SK-N-MC (cell line): ENCODE results near the gene VPS26A.

Experiments
- DNase-seq: peaks from one replicate; pipeline ENCODE4 v3.0.0-alpha.2; 2011; ENCODE audit warnings: low read depth, low spot score
- H3K27ac ChIP-seq: fragments of 200-600 bp; sonication (generic); 2 replicates; pipeline ENCODE4 v1.5.1; 2016; ENCODE audit warnings: mixed run types
- H3K36me3 ChIP-seq: fragments of 200-600 bp; sonication (generic); 2 replicates; pipeline ENCODE4 v1.6.1; 2017; ENCODE audit warnings: antibody characterized with exemption, low read length, mixed read lengths; ENCODE audit not compliant: insufficient read depth
- H3K4me3 ChIP-seq: fragments of 200-600 bp; sonication (generic); 2 replicates; pipeline ENCODE4 v1.5.1; 2016
- H3K9ac ChIP-seq: fragments of 200-600 bp; sonication (generic); 2 replicates; pipeline ENCODE4 v1.8.0; 2017; ENCODE audit warnings: mixed run types, mixed read lengths; ENCODE audit not compliant: insufficient read length
- H3K9me3 ChIP-seq: fragments of 200-600 bp; sonication (generic); 2 replicates; pipeline ENCODE4 v1.6.1; 2017; ENCODE audit warnings: low read depth, mild to moderate bottlenecking, antibody characterized with exemption, low read length, moderate library complexity, mixed read lengths
- EZH2 ChIP-seq: fragments of 200-600 bp; sonication (generic); IDR thresholded peaks from one replicate; pipeline ENCODE4 v1.6.1; 2017; ENCODE audit warnings: antibody characterized with exemption
- FOXP2 ChIP-seq: optimal IDR thresholded peaks from 2 replicates; pipeline ENCODE3; 2011; ENCODE audit warnings: mild to moderate bottlenecking, moderate library complexity; ENCODE audit not compliant: insufficient read depth; ENCODE audit errors: extremely low read length, control extremely low read depth
- POLR2AphosphoS5 ChIP-seq: IDR thresholded peaks from 2 replicates; pipeline ENCODE4 v1.6.1; 2012; ENCODE audit warnings: mild to moderate bottlenecking, low read depth, low read length, borderline replicate concordance

VPS26A gene

GRCh38 chr10:69179089-69179742, 55.2 kb downstream of the VPS26A start:
- Histone ChIP-seq H3K9me3 (no peaks in the 10 kb centered on the region), H3K9ac (peak overlapping the region; percentile 97), H3K36me3 (no peaks in the 10 kb centered on the region; the same call in 1 of the 2 replicates), H3K27ac (peak overlapping the region; percentile 93), H3K4me3 (peak overlapping the region; percentile 84)
- no peak for DNase-seq
- TF ChIP-seq POLR2AphosphoS5 (no peak), FOXP2 (no peak), EZH2 (no peak)

- TF ChIP-seq FOXP2 (no peak), POLR2AphosphoS5 (peak; percentile 65; the same call in 1 of the 2 replicates)
Measured at GRCh38 chr10:69179743-69180524, 56.0 kb downstream of the VPS26A start, which contains the start of gene SUPV3L1. Gene SUPV3L1 (plus strand): TSS chr10:69180234. CDS start chr10:69180292, 58 bp downstream.

DNA sequence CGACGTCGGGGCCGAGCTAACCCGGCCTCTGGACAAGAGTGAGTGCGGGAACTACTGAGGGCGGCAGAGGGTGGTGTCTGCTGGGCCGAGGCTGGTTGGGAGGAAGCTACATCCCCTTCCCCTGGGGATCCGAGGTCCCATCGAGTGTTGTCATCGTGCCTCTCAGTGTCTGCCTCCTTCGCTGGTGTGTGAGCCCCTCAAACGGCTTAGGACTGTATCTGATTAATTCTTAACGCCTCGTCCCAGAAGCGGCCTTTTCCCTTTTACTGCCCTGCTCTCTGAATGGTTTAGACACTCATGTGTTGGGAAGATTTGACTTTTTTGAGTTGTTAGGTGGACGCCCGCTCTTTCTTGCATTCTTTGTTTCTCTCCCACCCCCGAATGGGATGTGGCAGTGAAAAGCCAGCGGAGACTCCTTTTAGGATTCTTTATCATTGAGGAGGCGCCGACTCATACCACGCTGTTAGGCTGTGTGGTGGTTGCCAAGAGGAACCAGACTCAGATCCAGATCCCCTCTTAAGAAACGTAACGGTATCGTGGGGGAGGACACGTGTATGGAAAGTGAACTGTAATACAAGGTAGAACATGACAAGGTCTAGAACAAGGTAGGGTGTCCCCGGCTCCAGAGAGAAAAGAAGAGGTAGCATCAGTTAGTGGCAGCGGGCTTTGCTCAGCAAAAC, 56.7 kb downstream of the VPS26A start:
- Histone ChIP-seq H3K9ac (peak overlapping the region; percentile 97), H3K9me3 (no peaks in the 10 kb centered on the region), H3K27ac (peak overlapping the region; percentile 93; the same call in 1 of the 2 replicates), H3K36me3 (no peaks in the 10 kb centered on the region; the same call in 1 of the 2 replicates), H3K4me3 (peak overlapping the region; percentile 84)
- TF ChIP-seq EZH2 (no peak), FOXP2 (no peak), POLR2AphosphoS5 (no peak)
- no peak for DNase-seq

More at GRCh38 chr10:69179743-69180524, 56.0 kb downstream of the VPS26A start, which contains the start of gene SUPV3L1:
- Histone ChIP-seq H3K9me3 (no peaks in the 10 kb centered on the region), H3K4me3 (peak within 1 kb of the TSS; percentile 84), H3K27ac (peak within 1 kb of the TSS; percentile 93), H3K9ac (peak within 1 kb of the TSS; percentile 97), H3K36me3 (no peaks in the 10 kb centered on the region; the same call in 1 of the 2 replicates)
- DNase-seq, result peak; percentile 73

DNA sequence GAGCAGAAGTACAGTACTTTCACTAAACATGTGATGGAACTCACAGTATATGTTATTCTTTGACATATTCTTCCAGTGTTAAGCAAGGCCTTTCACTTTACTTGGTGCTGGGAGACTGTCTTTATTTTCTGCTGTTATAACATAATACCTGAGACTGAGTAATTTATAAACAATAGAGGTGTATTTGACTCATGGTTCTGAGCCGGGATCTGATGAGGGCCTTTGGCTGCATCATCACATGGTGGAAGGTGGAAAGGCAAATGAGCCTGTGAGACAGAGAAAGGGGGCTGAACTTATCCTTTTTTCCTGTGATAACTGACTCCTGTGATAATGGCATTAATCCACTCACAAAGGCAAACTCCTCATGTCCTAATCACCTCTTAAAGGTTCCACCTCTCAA, 57.5 kb downstream of the VPS26A start:
- no peak for TF ChIP-seq POLR2AphosphoS5
- TF ChIP-seq EZH2, result no peak
- TF ChIP-seq FOXP2, result no peak
- Histone ChIP-seq H3K4me3 (peak overlapping the region; percentile 84), H3K36me3 (peaks cover 1% of the 10 kb centered on the region; the same call in 1 of the 2 replicates), H3K9me3 (no peaks in the 10 kb centered on the region), H3K27ac (no peak overlapping the region), H3K9ac (peak overlapping the region; percentile 97)
- DNase-seq, result no peak

DNA sequence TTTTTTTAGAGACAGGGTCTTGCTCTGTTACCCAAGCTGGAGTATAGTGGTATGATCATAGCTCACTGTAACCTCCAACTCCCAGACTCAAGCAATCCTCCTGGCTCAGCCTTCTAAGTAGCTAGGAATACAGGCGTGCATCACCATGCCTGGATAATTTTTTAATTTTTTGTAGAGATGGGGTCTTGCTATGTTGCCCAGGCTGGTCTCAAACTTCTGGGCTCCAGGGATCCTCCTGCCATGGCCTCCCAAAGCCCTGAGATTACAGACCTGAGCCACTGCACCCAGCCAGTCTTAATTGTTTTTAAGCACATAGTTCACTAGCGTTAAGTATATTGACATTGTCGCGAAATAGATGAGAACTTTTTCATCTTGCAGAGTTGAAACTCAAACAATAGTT, 58.0 kb downstream of the VPS26A start:
- TF ChIP-seq POLR2AphosphoS5, result no peak
- no peak for TF ChIP-seq FOXP2
- no peak for TF ChIP-seq EZH2
- no peak for DNase-seq
- H3K9ac ChIP-seq, result no peak overlapping the region
- no peak overlapping the region for H3K4me3 ChIP-seq
- peaks cover 7% of the 10 kb centered on the region; the same call in 1 of the 2 replicates for H3K36me3 ChIP-seq
- no peak overlapping the region for H3K27ac ChIP-seq
- no peaks in the 10 kb centered on the region for H3K9me3 ChIP-seq

DNA sequence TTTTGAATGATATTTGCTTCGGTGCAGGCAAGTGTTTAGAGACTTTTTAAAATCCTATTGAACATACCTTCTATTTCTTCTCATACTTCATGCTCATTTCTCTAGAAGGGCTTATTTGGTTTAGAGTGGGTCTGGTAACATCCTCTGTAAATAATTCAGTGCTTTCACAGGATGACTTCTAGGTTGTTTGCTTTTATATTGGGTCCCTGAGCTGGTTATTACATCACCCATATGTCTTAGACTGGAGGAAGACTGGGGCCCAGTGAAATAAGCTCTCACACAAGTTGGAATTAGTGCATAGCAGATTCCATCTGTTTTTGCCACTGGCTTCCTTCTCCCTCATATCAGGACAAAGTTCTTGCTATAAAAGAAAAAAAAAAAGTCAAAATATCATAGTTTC, 62.5 kb downstream of the VPS26A start:
- H3K9ac ChIP-seq, result no peak overlapping the region
- TF ChIP-seq POLR2AphosphoS5 (no peak), EZH2 (no peak), FOXP2 (no peak)
- H3K4me3 ChIP-seq, result no peak overlapping the region
- H3K36me3 ChIP-seq, result peaks cover 13% of the 10 kb centered on the region; the same call in 1 of the 2 replicates
- no peaks in the 10 kb centered on the region for H3K9me3 ChIP-seq
- no peak for DNase-seq
- no peak overlapping the region for H3K27ac ChIP-seq

DNA sequence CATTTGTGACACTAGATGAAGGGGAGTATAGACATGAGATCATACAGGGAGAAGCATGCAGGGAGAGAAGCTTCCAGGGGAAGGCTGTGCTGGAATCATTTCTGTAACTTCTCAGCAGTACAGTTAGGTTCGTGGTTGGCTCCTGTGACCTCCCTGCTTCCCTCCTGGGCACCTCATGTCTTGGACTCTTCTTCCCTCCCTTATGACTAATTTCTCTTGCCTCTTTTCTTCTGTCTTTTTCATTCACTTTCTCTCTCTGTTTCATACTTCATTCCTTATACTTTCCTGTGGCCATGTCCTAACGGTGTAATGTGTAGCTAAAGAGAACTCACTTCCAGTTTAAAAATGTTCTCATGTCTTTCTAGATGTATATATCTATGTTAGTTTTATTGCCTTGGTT, 77.1 kb downstream of the VPS26A start:
- peaks cover 11% of the 10 kb centered on the region; the same call in 1 of the 2 replicates for H3K36me3 ChIP-seq
- no peak overlapping the region for H3K27ac ChIP-seq
- no peak for DNase-seq
- H3K4me3 ChIP-seq, result no peak overlapping the region
- no peak overlapping the region for H3K9ac ChIP-seq
- TF ChIP-seq POLR2AphosphoS5, result no peak
- no peak for TF ChIP-seq EZH2
- TF ChIP-seq FOXP2, result no peak
- no peaks in the 10 kb centered on the region for H3K9me3 ChIP-seq

DNA sequence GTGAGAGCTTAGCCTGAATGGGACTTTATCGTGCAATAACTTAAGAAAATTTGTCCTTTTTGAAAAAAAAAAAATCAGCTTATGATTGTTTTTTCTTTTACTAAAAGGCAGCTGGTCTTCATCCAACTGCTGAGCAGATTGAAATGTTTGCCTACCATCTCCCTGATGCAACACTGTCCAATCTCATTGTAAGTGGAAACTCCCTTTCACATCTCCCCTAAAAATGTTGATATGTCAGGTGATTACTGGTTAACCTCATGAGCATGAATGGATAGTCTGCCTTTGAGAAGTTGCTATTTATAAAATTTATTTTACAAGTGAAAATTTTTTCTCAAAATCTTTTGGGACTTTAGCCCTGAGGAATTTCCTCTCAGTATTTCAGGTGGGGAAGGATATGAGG, 78.4 kb downstream of the VPS26A start:
- TF ChIP-seq EZH2 (no peak), POLR2AphosphoS5 (no peak), FOXP2 (no peak)
- peaks cover 8% of the 10 kb centered on the region; the same call in 1 of the 2 replicates for H3K36me3 ChIP-seq
- H3K27ac ChIP-seq, result no peak overlapping the region
- H3K9me3 ChIP-seq, result no peaks in the 10 kb centered on the region
- H3K4me3 ChIP-seq, result no peak overlapping the region
- DNase-seq, result no peak
- H3K9ac ChIP-seq, result no peak overlapping the region
